OCI-LY7 (cell line): ENCODE data around the gene NAA38. TPM values are rescaled to one million over a fixed set of nuclear protein-coding genes. Genes with fewer than 3 reads are reported as not detected.

Source experiments
- BruUV-seq: library from RNA; stranded (reverse); fragments of 400-500 nt; replicated peaks from 2 replicates; lab custom pipeline; 2021; lab: Mats Ljungman, UMichigan
- CTCF ChIA-PET: fragments of 300-600 bp; sonication (Branson Sonifier 250); formaldehyde crosslinking; loops from one replicate; lab custom pipeline; 2022; ENCODE audit warnings: antibody characterized with exemption; ENCODE audit not compliant: unreplicated experiment; lab: Charles Lee
- POLR2A ChIA-PET: fragments of 300-600 bp; sonication (Branson Sonifier 250); formaldehyde crosslinking; loops from one replicate; lab custom pipeline; 2022; ENCODE audit warnings: antibody characterized with exemption; lab: Charles Lee
- DNase-seq: peaks from one replicate; pipeline ENCODE4 v3.0.0-alpha.2; 2015; ENCODE audit warnings: low spot score
- H2AFZ ChIP-seq: fragments of 200-600 bp; sonication (generic), shearing (Covaris generic); 2 replicates; pipeline ENCODE4 v1.6.1; 2014; ENCODE audit warnings: mild to moderate bottlenecking, antibody characterized with exemption, low read length, moderate library complexity
- H3K27ac ChIP-seq: fragments of 200-600 bp; sonication (generic); 2 replicates; pipeline ENCODE4 v1.5.1; 2014; ENCODE audit warnings: mixed run types, low read depth, mild to moderate bottlenecking, moderate library complexity, low read length, inconsistent platforms; ENCODE audit not compliant: poor library complexity, severe bottlenecking
- H3K36me3 ChIP-seq: fragments of 200-600 bp; sonication (generic); 2 replicates; pipeline ENCODE4 v1.6.1; 2014; ENCODE audit warnings: mild to moderate bottlenecking, antibody characterized with exemption, low read length, moderate library complexity, mixed read lengths; ENCODE audit not compliant: insufficient read depth
- H3K4me1 ChIP-seq: fragments of 200-600 bp; sonication (generic); 2 replicates; pipeline ENCODE4 v1.5.1; 2014; ENCODE audit warnings: mild to moderate bottlenecking, low read length; ENCODE audit not compliant: insufficient read depth, poor library complexity, severe bottlenecking
- H3K4me2 ChIP-seq: fragments of 200-600 bp; sonication (generic); 2 replicates; pipeline ENCODE4 v1.6.1; 2014; ENCODE audit warnings: mild to moderate bottlenecking, low read length
- H3K4me3 ChIP-seq: fragments of 200-600 bp; sonication (generic); 2 replicates; pipeline ENCODE4 v1.5.1; 2014; ENCODE audit warnings: mild to moderate bottlenecking, low read depth, low read length; ENCODE audit not compliant: poor library complexity, severe bottlenecking
- H3K79me2 ChIP-seq: fragments of 200-600 bp; sonication (generic); 2 replicates; pipeline ENCODE4 v1.6.1; 2016; ENCODE audit warnings: low read depth, mild to moderate bottlenecking, low read length, moderate library complexity, mixed read lengths; ENCODE audit not compliant: insufficient read depth
- H3K9me2 ChIP-seq: fragments of 200-600 bp; sonication (generic); 2 replicates; pipeline ENCODE4 v1.6.1; 2016; ENCODE audit warnings: mild to moderate bottlenecking, low read length, mixed read lengths; ENCODE audit not compliant: insufficient read depth
- H3K9me3 ChIP-seq: fragments of 200-600 bp; sonication (generic); 2 replicates; pipeline ENCODE4 v1.6.1; 2014; ENCODE audit warnings: mild to moderate bottlenecking, mixed run types, low read length, mixed read lengths
- H4K20me1 ChIP-seq: fragments of 200-600 bp; sonication (generic); 2 replicates; pipeline ENCODE4 v1.6.1; 2014; ENCODE audit warnings: mild to moderate bottlenecking, antibody characterized with exemption, low read length, moderate library complexity, mixed read lengths; ENCODE audit not compliant: insufficient read depth
- CTCF ChIP-seq: fragments of 200-600 bp; sonication (generic); conservative IDR thresholded peaks from 2 replicates; pipeline ENCODE4 v1.5.1; 2014; ENCODE audit warnings: mild to moderate bottlenecking, antibody characterized with exemption, low read length, moderate library complexity, mixed read lengths
- EZH2phosphoT487 ChIP-seq: fragments of 200-600 bp; sonication (generic); IDR thresholded peaks from 2 replicates; pipeline ENCODE4 v1.6.1; 2018; ENCODE audit warnings: low read depth, borderline replicate concordance, mild to moderate bottlenecking, mixed run types, antibody characterized with exemption, low read length, moderate library complexity, mixed read lengths
- intact Hi-C: fragments of 100-400 bp; cut with micrococcal nuclease; formaldehyde crosslinking; loops from one replicate; pipeline ENCODE4 v1.10.0; 2022; ENCODE audit not compliant: unreplicated experiment
- total RNA-seq, 2 experiments: library from RNA; depleted of rRNA in 1 of 2; stranded (reverse); fragments of >200 nt in 1 of 2; shearing (Covaris generic) in 1 of 2; gene quantifications; 2 replicates each; pipeline ENCODE4 v1.2.3, GENCODE V29; 2014 to 2022

Gene NAA38
- total RNA-seq, 2 experiments from 2014 or later = 149 to 168 TPM

DNA sequence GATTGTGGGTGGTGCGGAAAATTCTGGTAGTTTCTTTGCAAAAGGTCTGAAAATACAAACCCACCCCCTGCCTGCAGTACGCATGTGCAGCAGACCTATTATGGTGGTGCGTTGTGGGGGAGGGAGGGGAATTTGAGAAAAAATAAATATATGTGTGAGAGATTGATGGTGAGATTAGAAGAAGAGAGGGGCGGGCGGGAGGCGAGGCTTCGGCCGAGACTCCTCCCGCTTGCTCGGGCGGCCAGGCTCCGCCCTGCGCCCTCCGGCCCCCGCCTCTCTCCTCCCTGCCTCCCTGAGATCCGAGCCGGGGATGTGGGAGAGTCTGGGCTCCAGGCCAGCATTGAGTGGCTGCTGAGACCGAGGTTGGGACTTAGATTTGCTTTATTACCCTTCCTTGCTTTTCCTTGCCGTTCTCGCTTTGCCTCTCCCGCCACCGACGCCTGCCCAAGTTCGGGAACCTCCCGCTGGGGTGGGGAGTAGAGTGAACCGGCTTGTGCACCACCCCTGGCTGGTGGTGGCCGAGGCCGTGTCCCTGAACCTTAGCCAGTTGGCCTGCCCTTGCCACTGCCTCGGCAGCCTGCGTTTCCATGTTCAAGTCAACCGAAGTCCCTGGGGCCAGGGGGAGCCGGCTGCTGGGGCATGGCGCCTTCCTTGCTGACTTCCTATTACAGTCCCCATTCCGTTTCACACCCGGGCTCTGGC lies 30.3 kb upstream of the NAA38 start:
- Histone ChIP-seq H3K4me2 (peak overlapping the region; percentile 97), H3K36me3 (peaks cover 37% of the 10 kb centered on the region), H3K9me3 (no peaks in the 10 kb centered on the region), H3K79me2 (peaks cover 56% of the 10 kb centered on the region), H3K9me2 (no peaks in the 10 kb centered on the region), H2AFZ (peak overlapping the region; percentile 19; the same call in 1 of the 2 replicates), H3K27ac (peak overlapping the region; percentile 90), H3K4me1 (peaks cover 28% of the 10 kb centered on the region), H3K4me3 (peak overlapping the region; percentile 95), H4K20me1 (0 out of 2 replicates have a peak, but pooled peaks cover 5% of the 10 kb centered on the region)
- TF ChIP-seq CTCF = peak; percentile 18; the same call in 1 of the 2 replicates
- no peak for TF ChIP-seq EZH2phosphoT487
- ChIA-PET CTCF (no interaction called here), POLR2A (no interaction called here)
- intact Hi-C loops = loop anchor here (1.0 to 5.0 kb wide), 4 partner anchors 25 to 230 kb away; partner anchors contain the start of genes ALOXE3 and NAA38
- DNase-seq = peak; percentile 90
- BruUV-seq = no TSS peak

- peaks cover 34% of the 10 kb centered on the region for H3K4me1 ChIP-seq
- POLR2A ChIA-PET = no interaction called here
These were observed 29.7 kb upstream of the NAA38 start for GRCh38 chr17:7887038-7887481.

More at GRCh38 chr17:7887038-7887481, 29.7 kb upstream of the NAA38 start:
- no peak for DNase-seq
- H3K4me3 ChIP-seq = peak overlapping the region; percentile 95
- H3K36me3 ChIP-seq = peaks cover 39% of the 10 kb centered on the region
- intact Hi-C loops = loop anchor here (1.0 to 5.0 kb wide), 4 partner anchors 25 to 230 kb away; partner anchors contain the start of genes ALOXE3 and NAA38
- TF ChIP-seq CTCF (peak; percentile 51), EZH2phosphoT487 (no peak)
- TSS peak; percentile 71 for BruUV-seq
- peak overlapping the region; percentile 90 for H3K27ac ChIP-seq
- H3K79me2 ChIP-seq = peaks cover 61% of the 10 kb centered on the region
- peak overlapping the region; percentile 97 for H3K4me2 ChIP-seq
- H3K9me3 ChIP-seq = no peaks in the 10 kb centered on the region
- H4K20me1 ChIP-seq = 0 out of 2 replicates have a peak, but pooled peaks cover 5% of the 10 kb centered on the region
- H2AFZ ChIP-seq = peak overlapping the region; percentile 24; the same call in 1 of the 2 replicates
- CTCF ChIA-PET = no interaction called here
- no peaks in the 10 kb centered on the region for H3K9me2 ChIP-seq
